T-cell (primary cell): ENCODE data around the gene NOL4L. TPM values are rescaled to one million over a fixed set of nuclear protein-coding genes. Genes with fewer than 3 reads are reported as not detected.

Experiments used
- ATAC-seq, 4 experiments: fragments of 200-7000 bp in 3 of 4; fragments of 150-1000 bp in 1 of 4; cut with Tn5 transposase; replicated peaks in 1 of 4; 1 replicate in 3 of 4; 2 replicates in 1 of 4; pipeline ENCODE4 v1.10.0; 2021; ENCODE audit warnings: moderate library complexity in 3 of 4, mild to moderate bottlenecking in 2 of 4, moderate number of reproducible peaks in 1 of 4
- CTCF ChIA-PET, 2 donors: fragments of 300-600 bp; sonication (Branson Sonifier 250); formaldehyde crosslinking; loops; one replicate each; lab custom pipeline; 2022; ENCODE audit warnings: antibody characterized with exemption in 2 of 2; lab: Charles Lee
- POLR2A ChIA-PET, 2 donors: fragments of 300-600 bp; sonication (Branson Sonifier 250); formaldehyde crosslinking; loops; one replicate each; lab custom pipeline; 2022; ENCODE audit warnings: antibody characterized with exemption in 2 of 2; lab: Charles Lee
- DNase-seq, 35 experiments: peaks; one replicate each; pipeline versions ENCODE4 v3.0.0 to v3.0.0-alpha.2; 2013 to 2023
- H3K27ac ChIP-seq: one replicate; pipeline ENCODE4 v1.5.1; 2013; ENCODE audit warnings: low read length
- H3K27me3 ChIP-seq, 2 experiments: replicated peaks in 1 of 2; 1 replicate in 1 of 2; 2 replicates in 1 of 2; pipeline versions ENCODE4 v1.6.1 to v1.7.0; 2013; ENCODE audit warnings: low read length in 1 of 2, mixed read lengths in 1 of 2; ENCODE audit not compliant: control insufficient read depth in 2 of 2, insufficient read depth in 2 of 2; ENCODE audit errors: extremely low read depth in 1 of 2
- H3K36me3 ChIP-seq, 2 donors: 1 replicate in 1 of 2; 2 replicates in 1 of 2; pipeline versions ENCODE4 v1.6.1 to v1.7.0; 2013; ENCODE audit warnings: low read length in 1 of 2; ENCODE audit not compliant: control insufficient read depth in 2 of 2, insufficient read depth in 1 of 2; ENCODE audit errors: extremely low read depth in 1 of 2
- H3K4me1 ChIP-seq, 2 experiments: 1 replicate in 1 of 2; 2 replicates in 1 of 2; pipeline versions ENCODE4 v1.6.1 to v1.7.0; 2013; ENCODE audit warnings: low read length in 2 of 2, mixed read lengths in 1 of 2; ENCODE audit not compliant: insufficient read depth in 2 of 2, control insufficient read depth in 1 of 2; ENCODE audit errors: extremely low read depth in 1 of 2
- H3K4me3 ChIP-seq, 2 donors: 1 replicate in 1 of 2; 2 replicates in 1 of 2; pipeline versions ENCODE4 v1.5.1 to v1.7.0; 2013; ENCODE audit warnings: mild to moderate bottlenecking in 2 of 2, low read length in 1 of 2, moderate library complexity in 1 of 2; ENCODE audit not compliant: control insufficient read depth in 1 of 2; ENCODE audit errors: extremely low read depth in 1 of 2
- H3K9me3 ChIP-seq: 2 replicates; pipeline ENCODE4 v1.7.0; 2013
- H3K27ac Mint-ChIP-seq, 2 donors: one replicate each; pipeline ENCODE4 v1.8.0; 2020 to 2021; ENCODE audit warnings: mild to moderate bottlenecking in 2 of 2, mixed read lengths in 2 of 2
- H3K27me3 Mint-ChIP-seq, 2 donors: one replicate each; pipeline ENCODE4 v1.8.0; 2021 to 2022; ENCODE audit warnings: mixed read lengths in 2 of 2
- H3K36me3 Mint-ChIP-seq: one replicate; pipeline ENCODE4 v1.8.0; 2021; ENCODE audit warnings: mixed read lengths
- H3K4me1 Mint-ChIP-seq, 3 donors: one replicate each; pipeline ENCODE4 v1.8.0; 2020 to 2022; ENCODE audit warnings: mixed read lengths in 3 of 3, mild to moderate bottlenecking in 1 of 3
- H3K4me3 Mint-ChIP-seq, 3 donors: one replicate each; pipeline ENCODE4 v1.8.0; 2020 to 2022; ENCODE audit warnings: mild to moderate bottlenecking in 3 of 3, mixed read lengths in 3 of 3, moderate library complexity in 3 of 3
- H3K9me3 Mint-ChIP-seq, 3 donors: one replicate each; pipeline ENCODE4 v1.8.0; 2020 to 2022; ENCODE audit warnings: mixed read lengths in 3 of 3
- WGBS: methylation state at CpG from one replicate; pipeline ENCODE4 v1.1.5; 2013; ENCODE audit warnings: missing lambda C conversion rate; ENCODE audit not compliant: insufficient coverage; 5-methylcytosine and 5-hydroxymethylcytosine counted together
- total RNA-seq, 35 experiments: library from RNA in 6 of 35; stranded (reverse) in 6 of 35; fragments of 120-200 nt in 1 of 35; gene quantifications; one replicate each; pipeline versions ENCODE4 v1.2.1 to v1.2.4 and lab custom pipeline; 2013 to 2026

The NOL4L gene
- total RNA-seq, 5 donors from 2014 or later (not counting 1 experiment from before 2014, with no cell fraction given): 63.5 to 88.8 (median 74.4) TPM

- POLR2A ChIA-PET: interaction anchor here in 1 of 2 donors (0.8 kb wide), 1 partner anchor 433 kb away, joined by 12 read pairs; no protein-coding TSS in a partner anchor
- WGBS: no CpG with 5 or more reads among the region's 1 CpG
- ATAC-seq (no peak), DNase-seq (no peak)
- no peaks in the 10 kb centered on the region for H3K36me3 Mint-ChIP-seq
- Histone ChIP-seq H3K27ac (no peak overlapping the region), H3K36me3 (no peaks in the 10 kb centered on the region), H3K4me1 (peaks cover 3 to 20% of the 10 kb centered on the region in 2 experiments), H3K4me3 (no peak overlapping the region), H3K27me3 (peaks cover 0 to 15% of the 10 kb centered on the region in 2 experiments), H3K9me3 (no peaks in the 10 kb centered on the region)
- H3K27ac Mint-ChIP-seq: no peak overlapping the region
- H3K4me3 Mint-ChIP-seq: no peak overlapping the region
- H3K4me1 Mint-ChIP-seq: peaks cover 15 to 32% (median 21%) of the 10 kb centered on the region in 3 donors
- H3K9me3 Mint-ChIP-seq: peaks cover 0 to 9% (median 0%) of the 10 kb centered on the region in 3 donors
- CTCF ChIA-PET: interaction anchor here in 1 of 2 donors (0.5 to 0.9 kb wide), 3 partner anchors 23 to 434 kb away, joined by 3 to 5 read pairs (median 3); no protein-coding TSS in a partner anchor
- H3K27me3 Mint-ChIP-seq: peaks cover 0 to 1% of the 10 kb centered on the region in 2 donors
Measured at GRCh38 chr20:32614303-32614702, 29.2 kb upstream of the NOL4L start.

GRCh38 chr20:32613192-32614053 is 28.3 kb upstream of the NOL4L start:
- Mint-ChIP-seq H3K4me3 (no peak overlapping the region), H3K27me3 (peaks cover 0 to 1% of the 10 kb centered on the region in 2 donors), H3K9me3 (peaks cover 0 to 9% (median 0%) of the 10 kb centered on the region in 3 donors), H3K27ac (no peak overlapping the region), H3K36me3 (no peaks in the 10 kb centered on the region), H3K4me1 (peaks cover 15 to 32% (median 21%) of the 10 kb centered on the region in 3 donors)
- Histone ChIP-seq H3K36me3 (no peaks in the 10 kb centered on the region), H3K4me1 (peaks cover 3 to 20% of the 10 kb centered on the region in 2 experiments), H3K9me3 (no peaks in the 10 kb centered on the region), H3K27me3 (peaks cover 0 to 15% of the 10 kb centered on the region in 2 experiments), H3K4me3 (no peak overlapping the region), H3K27ac (no peak overlapping the region)
- DNase-seq: no peak
- WGBS: 83% methylated on average over 3 of the region's 3 CpGs
- no peak for ATAC-seq
- ChIA-PET POLR2A (interaction anchor here in 1 of 2 donors (0.8 kb wide), 1 partner anchor 432 kb away, joined by 12 read pairs; no protein-coding TSS in a partner anchor), CTCF (no interaction called here)

- ATAC-seq (no peak), DNase-seq (no peak)
- H3K4me3 Mint-ChIP-seq: no peak overlapping the region
- H3K9me3 Mint-ChIP-seq: peaks cover 0 to 9% (median 0%) of the 10 kb centered on the region in 3 donors
- no peak overlapping the region for H3K27ac Mint-ChIP-seq
- H3K27ac ChIP-seq: no peak overlapping the region
- peaks cover 3 to 20% of the 10 kb centered on the region in 2 experiments for H3K4me1 ChIP-seq
- H3K4me3 ChIP-seq: no peak overlapping the region
- H3K9me3 ChIP-seq: no peaks in the 10 kb centered on the region
- ChIA-PET CTCF (no interaction called here), POLR2A (no interaction called here)
- H3K4me1 Mint-ChIP-seq: peaks cover 15 to 29% (median 21%) of the 10 kb centered on the region in 3 donors
- no peaks in the 10 kb centered on the region for H3K27me3 Mint-ChIP-seq
- 92% methylated on average over 2 of the region's 3 CpGs for WGBS
- peaks cover 0 to 21% of the 10 kb centered on the region in 2 experiments for H3K27me3 ChIP-seq
- H3K36me3 ChIP-seq: no peaks in the 10 kb centered on the region
- H3K36me3 Mint-ChIP-seq: no peaks in the 10 kb centered on the region
Measured at GRCh38 chr20:32612351-32613191, 27.4 kb upstream of the NOL4L start.

GRCh38 chr20:32611868-32612267 is 26.7 kb upstream of the NOL4L start:
- DNase-seq (no peak), ATAC-seq (no peak)
- 86% methylated on average over 5 of the region's 6 CpGs for WGBS
- no peaks in the 10 kb centered on the region for H3K36me3 ChIP-seq
- H3K27me3 Mint-ChIP-seq: no peaks in the 10 kb centered on the region
- no peak overlapping the region for H3K27ac ChIP-seq
- CTCF ChIA-PET: interaction anchor here in 1 of 2 donors (0.6 kb wide), 1 partner anchor 502 kb away, joined by 3 read pairs; no protein-coding TSS in a partner anchor
- no peaks in the 10 kb centered on the region for H3K9me3 ChIP-seq
- peaks cover 3 to 20% of the 10 kb centered on the region in 2 experiments for H3K4me1 ChIP-seq
- no peak overlapping the region for H3K4me3 Mint-ChIP-seq
- peaks cover 0 to 24% of the 10 kb centered on the region in 2 experiments for H3K27me3 ChIP-seq
- H3K9me3 Mint-ChIP-seq: peaks cover 0 to 9% (median 0%) of the 10 kb centered on the region in 3 donors
- H3K4me1 Mint-ChIP-seq: peaks cover 13 to 26% (median 21%) of the 10 kb centered on the region in 3 donors
- POLR2A ChIA-PET: no interaction called here
- no peak overlapping the region for H3K27ac Mint-ChIP-seq
- no peaks in the 10 kb centered on the region for H3K36me3 Mint-ChIP-seq
- H3K4me3 ChIP-seq: no peak overlapping the region

GRCh38 chr20:32611286-32611685 is 26.2 kb upstream of the NOL4L start:
- Histone ChIP-seq H3K4me3 (no peak overlapping the region), H3K9me3 (no peaks in the 10 kb centered on the region), H3K27ac (no peak overlapping the region), H3K36me3 (no peaks in the 10 kb centered on the region), H3K27me3 (peaks cover 0 to 24% of the 10 kb centered on the region in 2 experiments), H3K4me1 (peaks cover 1 to 15% of the 10 kb centered on the region in 2 experiments)
- peaks cover 0 to 9% (median 0%) of the 10 kb centered on the region in 3 donors for H3K9me3 Mint-ChIP-seq
- peaks cover 12 to 23% (median 16%) of the 10 kb centered on the region in 3 donors for H3K4me1 Mint-ChIP-seq
- no peak overlapping the region for H3K27ac Mint-ChIP-seq
- DNase-seq (no peak), ATAC-seq (no peak)
- ChIA-PET POLR2A (no interaction called here), CTCF (interaction anchor here in 1 of 2 donors (0.6 kb wide), 1 partner anchor 501 kb away, joined by 3 read pairs; no protein-coding TSS in a partner anchor)
- no peaks in the 10 kb centered on the region for H3K36me3 Mint-ChIP-seq
- WGBS: 65% methylated on average over 5 of the region's 7 CpGs
- no peaks in the 10 kb centered on the region for H3K27me3 Mint-ChIP-seq
- H3K4me3 Mint-ChIP-seq: no peak overlapping the region
